Esophagus muscularis mucosa (tissue), 3 donors: ENCODE measurements around the gene PRR12.

Experiments used
- CTCF ChIP-seq, 3 experiments: fragments of 200-600 bp in 2 of 3; fragments of 450-650 bp in 1 of 3; sonication (generic) in 2 of 3; IDR thresholded peaks; one replicate each; pipeline ENCODE4 v1.5.1; 2017 to 2019; ENCODE audit warnings: antibody characterized with exemption in 3 of 3, mild to moderate bottlenecking in 2 of 3, moderate library complexity in 1 of 3
- POLR2A ChIP-seq: fragments of 450-650 bp; IDR thresholded peaks from one replicate; pipeline ENCODE4 v1.6.1; 2017; ENCODE audit warnings: antibody characterized with exemption, moderate library complexity, mild to moderate bottlenecking, low read depth
- POLR2AphosphoS5 ChIP-seq, 2 donors: sonication (generic); formaldehyde crosslinking; IDR thresholded peaks; one replicate each; pipeline ENCODE4 v1.6.1; 2017; ENCODE audit warnings: antibody characterized with exemption in 2 of 2

- TF ChIP-seq CTCF (IDR thresholded peaks at IDR 0.05) = peak in 2 of 3 experiments; percentile 11 to 48
- TF ChIP-seq POLR2A = no peak
- peak; percentile 81 to 92 for TF ChIP-seq POLR2AphosphoS5 (IDR thresholded peaks at IDR 0.05)
Observed at GRCh38 chr19:49664171-49665035, 73.4 kb downstream of the PRR12 start.
